ENCODE measurements around the gene DRD2. TPM values are rescaled to one million over a fixed set of nuclear protein-coding genes. Genes with fewer than 3 reads are reported as not detected.

DRD2 gene
- total RNA-seq, 1 donor from 2014 or later = 0.49 TPM

GRCh38 chr11:113395782-113396336, 79.3 kb downstream of the DRD2 start:
- H3K27me3 ChIP-seq = no peaks in the 10 kb centered on the region
- H3K27ac ChIP-seq = no peak overlapping the region
- TF ChIP-seq POLR2AphosphoS5 (IDR thresholded peaks at IDR 0.05; ENCODE audit: insufficient read depth in 1 of 2, low read depth in 1 of 2) (no peak), CTCF (IDR thresholded peaks at IDR 0.05) (no peak), POLR2A (IDR thresholded peaks at IDR 0.05) (no peak)
- no peak for DNase-seq (ENCODE audit: extremely low spot score in 2 of 2)
- H3K4me1 ChIP-seq = no peaks in the 10 kb centered on the region
- H3K4me3 ChIP-seq = no peak overlapping the region
- intact Hi-C loops (cut with DNase I) = no loop called here
- H3K9me3 ChIP-seq = no peaks in the 10 kb centered on the region
- no peaks in the 10 kb centered on the region for H3K36me3 ChIP-seq

- Histone ChIP-seq H3K9me3 (no peaks in the 10 kb centered on the region), H3K4me1 (no peaks in the 10 kb centered on the region), H3K36me3 (no peaks in the 10 kb centered on the region), H3K27me3 (no peaks in the 10 kb centered on the region), H3K4me3 (no peak overlapping the region), H3K27ac (no peak overlapping the region)
- no peak for DNase-seq (ENCODE audit: extremely low spot score in 2 of 2)
- intact Hi-C loops (cut with DNase I) = no loop called here
- TF ChIP-seq POLR2AphosphoS5 (IDR thresholded peaks at IDR 0.05; ENCODE audit: insufficient read depth in 1 of 2, low read depth in 1 of 2) (no peak), POLR2A (IDR thresholded peaks at IDR 0.05) (no peak), CTCF (IDR thresholded peaks at IDR 0.05) (no peak)
Measured at GRCh38 chr11:113394919-113395318, 80.3 kb downstream of the DRD2 start.

GRCh38 chr11:113393501-113393985, 81.7 kb downstream of the DRD2 start:
- H3K36me3 ChIP-seq = no peaks in the 10 kb centered on the region
- no peak for TF ChIP-seq CTCF (IDR thresholded peaks at IDR 0.05)
- no peak for TF ChIP-seq POLR2A (IDR thresholded peaks at IDR 0.05)
- no peak for TF ChIP-seq POLR2AphosphoS5 (IDR thresholded peaks at IDR 0.05; ENCODE audit: insufficient read depth in 1 of 2, low read depth in 1 of 2)
- H3K9me3 ChIP-seq = no peaks in the 10 kb centered on the region
- H3K27me3 ChIP-seq = no peaks in the 10 kb centered on the region
- DNase-seq (ENCODE audit: extremely low spot score in 2 of 2) = no peak
- H3K27ac ChIP-seq = no peak overlapping the region
- no peaks in the 10 kb centered on the region for H3K4me1 ChIP-seq
- intact Hi-C loops (cut with DNase I) = no loop called here
- no peak overlapping the region for H3K4me3 ChIP-seq

- intact Hi-C loops (cut with DNase I) = no loop called here
- no peak for DNase-seq (ENCODE audit: extremely low spot score in 2 of 2)
Measured at GRCh38 chr11:113392236-113392921, 82.8 kb downstream of the DRD2 start.

More at GRCh38 chr11:113392236-113392921, 82.8 kb downstream of the DRD2 start:
- no peaks in the 10 kb centered on the region for H3K9me3 ChIP-seq
- no peaks in the 10 kb centered on the region for H3K36me3 ChIP-seq
- no peak overlapping the region for H3K4me3 ChIP-seq
- peaks cover 5% of the 10 kb centered on the region for H3K4me1 ChIP-seq
- H3K27ac ChIP-seq = no peak overlapping the region
- TF ChIP-seq POLR2AphosphoS5 (IDR thresholded peaks at IDR 0.05; ENCODE audit: insufficient read depth in 1 of 2, low read depth in 1 of 2) (no peak), CTCF (IDR thresholded peaks at IDR 0.05) (no peak), POLR2A (IDR thresholded peaks at IDR 0.05) (no peak)
- H3K27me3 ChIP-seq = no peaks in the 10 kb centered on the region

Measured in vagina (tissue), 2 donors.